Esophagus muscularis mucosa (tissue), 4 donors: ENCODE measurements around the gene COIL. TPM values are rescaled to one million over a fixed set of nuclear protein-coding genes. Genes with fewer than 3 reads are reported as not detected.

Source experiments
- DNase-seq: peaks from one replicate; pipeline ENCODE4 v3.0.0-alpha.2; 2017; ENCODE audit errors: extremely low spot score
- H3K27ac ChIP-seq, 4 donors: fragments of 200-600 bp; sonication (generic); replicated peaks in 1 of 4; 1 replicate in 3 of 4; 2 replicates in 1 of 4; pipeline ENCODE4 v1.5.1; 2016 to 2019; ENCODE audit warnings: mild to moderate bottlenecking in 1 of 4
- H3K27me3 ChIP-seq, 4 donors: fragments of 200-600 bp; sonication (generic); one replicate each; pipeline versions ENCODE4 v1.5.1 to v1.6.0; 2016 to 2019
- H3K36me3 ChIP-seq, 4 donors: fragments of 200-600 bp; sonication (generic); one replicate each; pipeline ENCODE4 v1.5.1; 2016 to 2019
- H3K4me1 ChIP-seq, 4 donors: fragments of 200-600 bp; sonication (generic); one replicate each; pipeline ENCODE4 v1.5.1; 2016 to 2019
- H3K4me3 ChIP-seq, 4 donors: fragments of 200-600 bp; sonication (generic); 1 replicate in 2 of 4; 2 replicates in 2 of 4; pipeline ENCODE4 v1.5.1; 2016 to 2019; ENCODE audit warnings: mild to moderate bottlenecking in 4 of 4, moderate library complexity in 1 of 4
- H3K9me3 ChIP-seq, 4 donors: fragments of 200-600 bp; sonication (generic); 1 replicate in 3 of 4; 2 replicates in 1 of 4; pipeline ENCODE4 v1.5.1; 2016 to 2019
- EP300 ChIP-seq: sonication (generic); formaldehyde crosslinking; IDR thresholded peaks from one replicate; pipeline ENCODE4 v1.6.1; 2017; ENCODE audit warnings: antibody characterized with exemption
- POLR2A ChIP-seq: fragments of 450-650 bp; IDR thresholded peaks from one replicate; pipeline ENCODE4 v1.6.1; 2017; ENCODE audit warnings: antibody characterized with exemption, moderate library complexity, mild to moderate bottlenecking, low read depth
- POLR2AphosphoS5 ChIP-seq, 2 donors: sonication (generic); formaldehyde crosslinking; IDR thresholded peaks; one replicate each; pipeline ENCODE4 v1.6.1; 2017; ENCODE audit warnings: antibody characterized with exemption in 2 of 2
- WGBS: methylation state at CpG from one replicate; pipeline ENCODE4 v1.1.5; 2018; 5-methylcytosine and 5-hydroxymethylcytosine counted together
- intact Hi-C: fragments of 100-400 bp; cut with DNase I; formaldehyde crosslinking; loops from one replicate; pipeline ENCODE4 v1.15.1; 2023
- total RNA-seq, 4 donors: library from RNA; depleted of rRNA; stranded (reverse); fragments of >200 nt; gene quantifications; one replicate each; pipeline versions ENCODE4 v1.1.0 to v1.2.1, GENCODE V29; 2016
- TF ChIP-seq, protein P1 (sequence below), 3 experiments: fragments of 200-600 bp in 2 of 3; fragments of 450-650 bp in 1 of 3; sonication (generic) in 2 of 3; IDR thresholded peaks; one replicate each; pipeline ENCODE4 v1.5.1; 2017 to 2019; ENCODE audit warnings: antibody characterized with exemption in 3 of 3, mild to moderate bottlenecking in 2 of 3, moderate library complexity in 1 of 3

Gene COIL
- total RNA-seq, 4 donors from 2014 or later = 9.9 to 13.3 (median 11.4) TPM

DNA sequence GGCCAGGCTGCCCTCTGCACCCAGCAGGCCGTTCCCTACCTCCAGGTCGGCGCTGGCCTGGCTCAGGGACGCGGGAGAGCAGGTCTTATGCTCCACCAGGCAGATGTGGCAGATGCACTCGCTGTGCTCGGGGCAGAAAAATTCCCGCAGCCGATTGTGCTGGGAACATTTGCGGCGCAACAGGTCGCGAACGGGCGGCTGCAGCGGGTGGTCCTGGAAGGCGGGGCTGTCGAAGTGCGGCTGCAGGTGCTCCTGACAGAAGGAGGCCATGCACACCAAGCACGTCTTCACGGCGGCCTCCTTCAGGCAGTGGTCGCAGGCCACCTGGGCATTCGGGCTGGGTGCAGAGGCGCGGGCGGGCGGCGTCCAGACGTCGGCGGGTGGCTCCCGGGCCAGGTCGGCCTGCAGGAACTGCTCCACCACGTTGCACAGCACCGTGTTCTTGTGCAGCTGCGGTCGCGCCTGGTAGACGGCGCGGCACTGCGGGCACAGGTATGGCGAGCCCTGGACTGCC lies 47.4 kb downstream of the COIL start:
- Histone ChIP-seq H3K27ac (peak overlapping the region; percentile 83 to 93 (median 88)), H3K36me3 (peaks cover 0 to 7% (median 4%) of the 10 kb centered on the region in 4 donors), H3K9me3 (no peaks in the 10 kb centered on the region), H3K27me3 (no peaks in the 10 kb centered on the region), H3K4me3 (peak overlapping the region; percentile 74 to 97 (median 82)), H3K4me1 (peaks cover 50 to 69% (median 63%) of the 10 kb centered on the region in 4 donors)
- TF ChIP-seq, protein P1, sequence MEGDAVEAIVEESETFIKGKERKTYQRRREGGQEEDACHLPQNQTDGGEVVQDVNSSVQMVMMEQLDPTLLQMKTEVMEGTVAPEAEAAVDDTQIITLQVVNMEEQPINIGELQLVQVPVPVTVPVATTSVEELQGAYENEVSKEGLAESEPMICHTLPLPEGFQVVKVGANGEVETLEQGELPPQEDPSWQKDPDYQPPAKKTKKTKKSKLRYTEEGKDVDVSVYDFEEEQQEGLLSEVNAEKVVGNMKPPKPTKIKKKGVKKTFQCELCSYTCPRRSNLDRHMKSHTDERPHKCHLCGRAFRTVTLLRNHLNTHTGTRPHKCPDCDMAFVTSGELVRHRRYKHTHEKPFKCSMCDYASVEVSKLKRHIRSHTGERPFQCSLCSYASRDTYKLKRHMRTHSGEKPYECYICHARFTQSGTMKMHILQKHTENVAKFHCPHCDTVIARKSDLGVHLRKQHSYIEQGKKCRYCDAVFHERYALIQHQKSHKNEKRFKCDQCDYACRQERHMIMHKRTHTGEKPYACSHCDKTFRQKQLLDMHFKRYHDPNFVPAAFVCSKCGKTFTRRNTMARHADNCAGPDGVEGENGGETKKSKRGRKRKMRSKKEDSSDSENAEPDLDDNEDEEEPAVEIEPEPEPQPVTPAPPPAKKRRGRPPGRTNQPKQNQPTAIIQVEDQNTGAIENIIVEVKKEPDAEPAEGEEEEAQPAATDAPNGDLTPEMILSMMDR (IDR thresholded peaks at IDR 0.05) = no peak
- no peak for TF ChIP-seq POLR2A
- no peak for TF ChIP-seq EP300
- TF ChIP-seq POLR2AphosphoS5 (IDR thresholded peaks at IDR 0.05) = no peak
- DNase-seq = no peak
- intact Hi-C loops = loop anchor here (5.0 kb wide), 1 partner anchor 76 kb away; no protein-coding TSS in a partner anchor
- 0% methylated on average over 1 of the region's 44 CpGs for WGBS

DNA sequence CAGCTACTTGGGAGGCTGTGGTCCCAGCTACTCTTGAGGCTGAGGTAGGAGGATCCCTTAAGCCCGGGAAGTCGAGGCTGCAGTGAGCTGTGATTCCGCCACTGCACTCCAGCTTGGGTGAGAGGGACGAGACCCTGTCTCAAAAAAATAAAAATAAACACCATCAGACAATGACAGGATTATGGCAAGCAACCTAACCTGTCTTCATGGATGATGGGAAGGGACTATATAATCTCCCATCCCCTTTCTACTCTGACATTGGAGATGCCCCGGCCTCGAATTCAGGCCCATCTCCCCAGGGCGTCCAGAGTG lies 47.9 kb downstream of the COIL start:
- peaks cover under 1 to 11% (median 8%) of the 10 kb centered on the region in 4 donors for H3K36me3 ChIP-seq
- no peaks in the 10 kb centered on the region for H3K27me3 ChIP-seq
- no peaks in the 10 kb centered on the region for H3K9me3 ChIP-seq
- peaks cover 54 to 71% (median 63%) of the 10 kb centered on the region in 4 donors for H3K4me1 ChIP-seq
- WGBS = 38% methylated on average over 7 of the region's 7 CpGs
- TF ChIP-seq, protein P1 (IDR thresholded peaks at IDR 0.05) = no peak
- TF ChIP-seq POLR2AphosphoS5 (IDR thresholded peaks at IDR 0.05) (no peak), POLR2A (no peak)
- H3K27ac ChIP-seq = peak overlapping the region; percentile 83 to 93 (median 88)
- no peak for DNase-seq
- peak overlapping the region; percentile 74 to 97 (median 82) for H3K4me3 ChIP-seq
- intact Hi-C loops = loop anchor here (5.0 kb wide), 1 partner anchor 76 kb away; no protein-coding TSS in a partner anchor

DNA sequence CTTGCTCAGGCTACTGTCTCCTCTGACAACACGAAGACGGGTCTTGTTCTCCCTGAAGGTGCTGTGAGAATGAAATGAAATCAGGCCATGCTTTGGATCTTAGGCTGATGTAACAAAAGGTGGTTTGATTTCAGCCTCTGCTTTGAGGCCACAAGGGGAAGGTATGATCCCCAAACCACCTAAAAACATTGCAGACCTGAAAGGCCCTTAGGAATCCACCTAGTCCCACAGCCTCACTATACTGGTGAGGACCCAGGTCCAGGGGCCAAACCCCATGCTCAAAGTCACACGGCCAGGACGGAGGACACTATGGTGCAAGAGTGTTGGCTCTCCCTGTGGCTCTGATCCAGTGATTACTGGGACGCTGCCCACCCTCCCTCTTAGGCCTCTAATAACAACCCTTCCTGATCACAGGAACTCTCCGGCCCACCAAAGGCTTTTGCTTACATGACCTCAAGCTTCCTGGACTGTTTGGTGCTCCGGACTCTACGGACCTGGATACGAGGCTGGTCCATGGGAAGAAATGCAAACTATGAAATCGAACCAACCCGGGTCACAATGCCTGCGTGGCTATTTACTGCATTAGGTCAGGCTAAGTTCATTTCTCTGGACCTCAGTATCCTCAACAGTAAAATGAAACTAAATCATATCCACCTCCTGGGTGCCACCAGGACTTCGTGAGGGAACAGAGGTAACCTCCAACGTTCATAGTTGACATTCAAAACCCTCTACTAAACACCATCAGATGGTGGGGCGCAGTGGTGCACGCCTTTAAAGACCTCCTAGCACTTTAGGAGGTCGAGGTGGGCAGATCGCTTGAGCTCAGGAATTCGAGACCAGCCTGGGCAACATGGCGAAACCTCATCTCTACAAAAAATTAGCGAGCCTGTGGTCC lies 48.5 kb downstream of the COIL start:
- intact Hi-C loops = loop anchor here (5.0 kb wide), 1 partner anchor 75 kb away; no protein-coding TSS in a partner anchor
- Histone ChIP-seq H3K9me3 (no peaks in the 10 kb centered on the region), H3K27ac (peak overlapping the region; percentile 83 to 93 (median 88)), H3K4me1 (peaks cover 54 to 71% (median 63%) of the 10 kb centered on the region in 4 donors), H3K27me3 (no peaks in the 10 kb centered on the region), H3K36me3 (peaks cover 4 to 17% (median 14%) of the 10 kb centered on the region in 4 donors), H3K4me3 (peak overlapping the region; percentile 74 to 97 (median 82))
- TF ChIP-seq EP300 (no peak), POLR2AphosphoS5 (IDR thresholded peaks at IDR 0.05) (peak in 1 of 2 donors; percentile 20)
- no peak for DNase-seq
- WGBS = 69% methylated on average over 17 of the region's 21 CpGs

DNA sequence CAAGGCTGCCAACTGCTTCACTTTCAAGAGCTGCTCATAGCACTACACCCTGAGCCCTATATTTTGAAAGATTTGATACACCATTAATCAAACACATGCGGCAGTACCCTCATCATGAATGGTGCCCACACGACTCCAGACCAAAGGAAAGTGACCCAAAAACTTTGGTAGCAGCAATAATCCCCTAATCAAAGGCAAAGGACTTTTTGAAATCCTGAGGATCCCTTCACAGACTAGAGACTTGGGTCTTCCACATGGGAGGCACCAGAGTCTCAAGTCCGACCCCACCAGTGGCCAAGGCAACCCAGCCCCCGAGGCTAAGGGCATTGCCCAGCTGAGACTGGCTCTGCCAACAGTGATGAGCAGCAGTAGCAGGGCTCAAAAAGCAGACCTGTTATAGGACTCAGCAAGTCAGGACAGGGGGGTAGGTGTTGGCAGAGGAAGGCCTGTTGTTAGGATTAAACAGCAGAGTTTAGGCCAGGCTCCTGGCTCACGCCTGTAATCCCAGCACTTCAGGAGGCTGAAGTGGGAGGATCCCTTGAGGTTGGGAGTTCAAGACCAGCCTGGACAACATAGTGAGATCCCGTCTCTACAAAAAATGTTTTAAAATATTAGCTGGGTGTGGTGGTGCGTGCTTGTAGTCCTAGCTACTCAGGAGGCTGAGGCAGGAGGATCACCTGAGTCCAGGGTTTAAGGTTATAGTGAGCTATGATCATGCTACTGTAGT lies 50.2 kb downstream of the COIL start:
- H3K4me1 ChIP-seq = peaks cover 46 to 63% (median 55%) of the 10 kb centered on the region in 4 donors
- WGBS = 90% methylated on average over 5 of the region's 7 CpGs
- intact Hi-C loops = loop anchor here (5.0 kb wide), 1 partner anchor 73 kb away; no protein-coding TSS in a partner anchor
- no peaks in the 10 kb centered on the region for H3K9me3 ChIP-seq
- TF ChIP-seq, protein P1 (IDR thresholded peaks at IDR 0.05) = no peak
- no peak for TF ChIP-seq POLR2A
- TF ChIP-seq EP300 = no peak
- TF ChIP-seq POLR2AphosphoS5 (IDR thresholded peaks at IDR 0.05) = no peak
- H3K4me3 ChIP-seq = peak overlapping the region in 3 of 4 donors; percentile 15 to 85 (median 19)
- no peak for DNase-seq
- H3K36me3 ChIP-seq = peaks cover 17 to 34% (median 31%) of the 10 kb centered on the region in 4 donors
- H3K27ac ChIP-seq = peak overlapping the region; percentile 54 to 93 (median 86)
- H3K27me3 ChIP-seq = no peaks in the 10 kb centered on the region
